ENCODE measurements around the gene FAM83G. TPM values are rescaled to one million over a fixed set of nuclear protein-coding genes. Genes with fewer than 3 reads are reported as not detected.

FAM83G gene
- total RNA-seq, 1 donor from 2014 or later = 1.6 TPM

DNA sequence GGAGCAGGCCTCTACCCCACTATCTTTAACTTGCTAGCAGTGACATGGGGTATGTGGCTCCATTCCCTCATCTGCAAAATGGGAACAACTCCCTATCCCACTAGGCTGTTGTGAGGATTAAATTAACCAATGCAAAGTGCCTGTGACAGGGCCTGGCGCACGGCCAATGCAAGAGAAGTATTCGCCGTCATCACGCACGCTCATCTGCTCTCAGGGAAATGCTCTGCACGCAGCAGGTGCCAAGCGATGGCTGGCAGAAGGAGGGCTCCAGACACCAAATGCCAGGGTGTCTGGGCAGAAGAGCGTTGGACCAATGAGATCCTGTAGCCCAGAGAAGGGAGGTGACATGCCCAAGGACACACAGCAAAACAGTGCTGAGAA is 17.3 kb downstream of the FAM83G start:
- TF ChIP-seq, protein P1, sequence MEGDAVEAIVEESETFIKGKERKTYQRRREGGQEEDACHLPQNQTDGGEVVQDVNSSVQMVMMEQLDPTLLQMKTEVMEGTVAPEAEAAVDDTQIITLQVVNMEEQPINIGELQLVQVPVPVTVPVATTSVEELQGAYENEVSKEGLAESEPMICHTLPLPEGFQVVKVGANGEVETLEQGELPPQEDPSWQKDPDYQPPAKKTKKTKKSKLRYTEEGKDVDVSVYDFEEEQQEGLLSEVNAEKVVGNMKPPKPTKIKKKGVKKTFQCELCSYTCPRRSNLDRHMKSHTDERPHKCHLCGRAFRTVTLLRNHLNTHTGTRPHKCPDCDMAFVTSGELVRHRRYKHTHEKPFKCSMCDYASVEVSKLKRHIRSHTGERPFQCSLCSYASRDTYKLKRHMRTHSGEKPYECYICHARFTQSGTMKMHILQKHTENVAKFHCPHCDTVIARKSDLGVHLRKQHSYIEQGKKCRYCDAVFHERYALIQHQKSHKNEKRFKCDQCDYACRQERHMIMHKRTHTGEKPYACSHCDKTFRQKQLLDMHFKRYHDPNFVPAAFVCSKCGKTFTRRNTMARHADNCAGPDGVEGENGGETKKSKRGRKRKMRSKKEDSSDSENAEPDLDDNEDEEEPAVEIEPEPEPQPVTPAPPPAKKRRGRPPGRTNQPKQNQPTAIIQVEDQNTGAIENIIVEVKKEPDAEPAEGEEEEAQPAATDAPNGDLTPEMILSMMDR (IDR thresholded peaks at IDR 0.05; ENCODE audit: unreplicated experiment) = no peak
- H3K36me3 Mint-ChIP-seq (ENCODE audit: low read depth, unreplicated experiment) = no peaks in the 10 kb centered on the region
- no peaks in the 10 kb centered on the region for H3K27me3 Mint-ChIP-seq (ENCODE audit: unreplicated experiment)
- no peak overlapping the region for H3K4me3 Mint-ChIP-seq (ENCODE audit: unreplicated experiment)
- no peak overlapping the region for H3K27ac Mint-ChIP-seq (ENCODE audit: unreplicated experiment)
- H3K4me1 Mint-ChIP-seq (ENCODE audit: unreplicated experiment) = no peaks in the 10 kb centered on the region
- H3K9me3 Mint-ChIP-seq (ENCODE audit: unreplicated experiment) = no peaks in the 10 kb centered on the region
- DNase-seq (ENCODE audit: low spot score) = no peak

GRCh38 chr17:18986541-18987229 is 17.9 kb downstream of the FAM83G start:
- no peak for DNase-seq (ENCODE audit: low spot score)
- Mint-ChIP-seq H3K27me3 (ENCODE audit: unreplicated experiment) (no peaks in the 10 kb centered on the region), H3K36me3 (ENCODE audit: low read depth, unreplicated experiment) (no peaks in the 10 kb centered on the region), H3K4me1 (ENCODE audit: unreplicated experiment) (no peaks in the 10 kb centered on the region), H3K9me3 (ENCODE audit: unreplicated experiment) (no peaks in the 10 kb centered on the region), H3K4me3 (ENCODE audit: unreplicated experiment) (no peak overlapping the region), H3K27ac (ENCODE audit: unreplicated experiment) (no peak overlapping the region)
- TF ChIP-seq, protein P1 (IDR thresholded peaks at IDR 0.05; ENCODE audit: unreplicated experiment) = no peak

DNA sequence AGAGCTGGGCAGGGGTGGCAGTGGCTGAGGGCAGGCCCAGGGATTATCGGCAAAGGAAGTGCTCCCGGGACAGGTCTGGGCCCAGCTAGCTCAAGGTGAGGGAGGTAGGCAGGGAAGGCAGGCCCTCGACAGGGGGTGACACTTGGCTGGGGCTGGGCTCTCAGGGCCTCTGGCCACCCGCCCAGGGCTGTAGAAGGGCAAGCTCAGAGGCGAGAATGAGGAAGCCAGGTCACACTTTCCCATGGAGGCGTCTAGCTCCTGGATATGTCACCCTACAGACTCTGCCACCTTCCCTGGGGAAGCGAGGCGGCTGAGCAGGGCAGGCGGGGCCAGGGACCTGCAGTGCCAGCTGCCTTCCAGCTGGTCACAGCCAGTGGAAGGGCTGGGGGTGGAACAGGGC is 19.1 kb downstream of the FAM83G start:
- TF ChIP-seq, protein P1 (IDR thresholded peaks at IDR 0.05; ENCODE audit: unreplicated experiment) = no peak
- H3K9me3 Mint-ChIP-seq (ENCODE audit: unreplicated experiment) = no peaks in the 10 kb centered on the region
- DNase-seq (ENCODE audit: low spot score) = no peak
- no peaks in the 10 kb centered on the region for H3K27me3 Mint-ChIP-seq (ENCODE audit: unreplicated experiment)
- no peaks in the 10 kb centered on the region for H3K36me3 Mint-ChIP-seq (ENCODE audit: low read depth, unreplicated experiment)
- no peak overlapping the region for H3K4me3 Mint-ChIP-seq (ENCODE audit: unreplicated experiment)
- H3K27ac Mint-ChIP-seq (ENCODE audit: unreplicated experiment) = no peak overlapping the region
- H3K4me1 Mint-ChIP-seq (ENCODE audit: unreplicated experiment) = no peaks in the 10 kb centered on the region

GRCh38 chr17:18984273-18985114 is 20.1 kb downstream of the FAM83G start:
- no peaks in the 10 kb centered on the region for H3K4me1 Mint-ChIP-seq (ENCODE audit: unreplicated experiment)
- TF ChIP-seq, protein P1 (IDR thresholded peaks at IDR 0.05; ENCODE audit: unreplicated experiment) = no peak
- H3K9me3 Mint-ChIP-seq (ENCODE audit: unreplicated experiment) = no peaks in the 10 kb centered on the region
- H3K27ac Mint-ChIP-seq (ENCODE audit: unreplicated experiment) = no peak overlapping the region
- DNase-seq (ENCODE audit: low spot score) = no peak
- no peaks in the 10 kb centered on the region for H3K36me3 Mint-ChIP-seq (ENCODE audit: low read depth, unreplicated experiment)
- H3K4me3 Mint-ChIP-seq (ENCODE audit: unreplicated experiment) = no peak overlapping the region
- H3K27me3 Mint-ChIP-seq (ENCODE audit: unreplicated experiment) = no peaks in the 10 kb centered on the region

Measured in endothelial cell (in vitro differentiated cells).